B cell (primary cell): Measurements from ENCODE around the gene CLCA1. TPM values are rescaled to one million over a fixed set of nuclear protein-coding genes. Genes with fewer than 3 reads are reported as not detected.

Experiments used
- ATAC-seq: fragments of 200-7000 bp; cut with Tn5 transposase; one replicate; pipeline ENCODE4 v1.10.0; 2021; ENCODE audit warnings: low read depth, mild to moderate bottlenecking, moderate number of reproducible peaks, moderate library complexity
- CTCF ChIA-PET: fragments of 350-600 bp; sonication (Branson Sonifier 250); formaldehyde crosslinking; loops from one replicate; lab custom pipeline; 2021; ENCODE audit warnings: antibody characterized with exemption, inconsistent platforms; lab: Charles Lee
- POLR2A ChIA-PET: fragments of 350-600 bp; sonication (Branson Sonifier 250); formaldehyde crosslinking; loops from one replicate; lab custom pipeline; 2021; ENCODE audit warnings: antibody characterized with exemption; lab: Charles Lee
- DNase-seq: peaks from one replicate; pipeline ENCODE4 v3.0.0; 2013
- H2AFZ ChIP-seq: 2 replicates; pipeline ENCODE4 v1.6.1; 2012; ENCODE audit warnings: mild to moderate bottlenecking, low read depth, low read length; ENCODE audit not compliant: insufficient read depth, poor library complexity, severe bottlenecking
- H3K27ac ChIP-seq, 2 donors: 1 replicate in 1 of 2; 2 replicates in 1 of 2; pipeline ENCODE4 v1.5.1; 2012 to 2013; ENCODE audit warnings: low read length in 2 of 2, mild to moderate bottlenecking in 2 of 2, moderate library complexity in 1 of 2
- H3K27me3 ChIP-seq, 4 experiments: fragments of 200-600 bp in 1 of 4; sonication (generic) in 1 of 4; replicated peaks in 1 of 4; 1 replicate in 2 of 4; 2 replicates in 2 of 4; pipeline versions ENCODE4 v1.6.1 to v1.7.0; 2013 to 2016; ENCODE audit warnings: low read length in 3 of 4, mild to moderate bottlenecking in 2 of 4, mixed read lengths in 1 of 4, moderate library complexity in 1 of 4; ENCODE audit not compliant: insufficient read depth in 4 of 4, control insufficient read depth in 3 of 4; ENCODE audit errors: control extremely low read depth in 1 of 4
- H3K36me3 ChIP-seq, 2 experiments: replicated peaks in 1 of 2; 1 replicate in 1 of 2; 2 replicates in 1 of 2; pipeline versions ENCODE4 v1.6.1 to v1.7.1; 2013; ENCODE audit warnings: low read length in 1 of 2; ENCODE audit not compliant: insufficient read depth in 2 of 2, control insufficient read depth in 1 of 2; ENCODE audit errors: control extremely low read depth in 1 of 2, extremely low read depth in 1 of 2
- H3K4me1 ChIP-seq, 2 donors: fragments of 200-600 bp in 1 of 2; sonication (generic) in 1 of 2; 1 replicate in 1 of 2; 2 replicates in 1 of 2; pipeline versions ENCODE4 v1.5.1 to v1.6.1; 2013 to 2017; ENCODE audit warnings: low read length in 2 of 2; ENCODE audit not compliant: control insufficient read depth in 2 of 2, insufficient read depth in 2 of 2
- H3K4me2 ChIP-seq: replicated peaks from 2 replicates; pipeline ENCODE3; 2012; ENCODE audit warnings: mild to moderate bottlenecking, low read depth, low read length; ENCODE audit not compliant: poor library complexity, severe bottlenecking
- H3K4me3 ChIP-seq, 5 experiments: fragments of 200-600 bp in 1 of 5; sonication (generic) in 1 of 5; 1 replicate in 3 of 5; 2 replicates in 2 of 5; pipeline versions ENCODE4 v1.5.1 to v1.7.0; 2011 to 2016; ENCODE audit warnings: low read length in 4 of 5, mild to moderate bottlenecking in 4 of 5, low read depth in 2 of 5, control low read depth in 1 of 5, moderate library complexity in 1 of 5; ENCODE audit not compliant: insufficient read depth in 1 of 5; ENCODE audit errors: control extremely low read depth in 1 of 5, extremely low read depth in 1 of 5
- H3K79me2 ChIP-seq: fragments of 200-600 bp; sonication (generic); one replicate; pipeline ENCODE4 v1.6.0; 2016; ENCODE audit warnings: low read length; ENCODE audit not compliant: control insufficient read depth, insufficient read depth
- H3K9ac ChIP-seq: fragments of 200-600 bp; sonication (generic); 2 replicates; pipeline ENCODE4 v1.6.1; 2017; ENCODE audit warnings: mild to moderate bottlenecking, low read length, moderate library complexity
- H3K9me3 ChIP-seq, 3 donors: one replicate each; pipeline versions ENCODE4 v1.6.1 to v1.7.1; 2013; ENCODE audit warnings: low read length in 2 of 3; ENCODE audit not compliant: control insufficient read depth in 2 of 3, insufficient read depth in 1 of 3; ENCODE audit errors: control extremely low read depth in 1 of 3
- H4K20me1 ChIP-seq: 2 replicates; pipeline ENCODE4 v1.6.0; 2012; ENCODE audit warnings: mild to moderate bottlenecking, low read length; ENCODE audit not compliant: insufficient read depth, control insufficient read depth, poor library complexity, severe bottlenecking
- H3K27ac Mint-ChIP-seq: one replicate; pipeline ENCODE4 v1.8.0; 2021; ENCODE audit warnings: mixed read lengths
- H3K27me3 Mint-ChIP-seq: one replicate; pipeline ENCODE4 v1.8.0; 2021; ENCODE audit warnings: mixed read lengths
- H3K4me1 Mint-ChIP-seq: one replicate; pipeline ENCODE4 v1.8.0; 2021; ENCODE audit warnings: mixed read lengths
- H3K4me3 Mint-ChIP-seq: one replicate; pipeline ENCODE4 v1.8.0; 2021; ENCODE audit warnings: mixed read lengths
- H3K9me3 Mint-ChIP-seq: one replicate; pipeline ENCODE4 v1.8.0; 2022; ENCODE audit warnings: mixed read lengths; ENCODE audit not compliant: insufficient read depth
- CTCF ChIP-seq: fragments of 200-600 bp; IDR thresholded peaks from one replicate; pipeline ENCODE4 v1.8.0; 2022; ENCODE audit warnings: antibody characterized with exemption, mild to moderate bottlenecking
- EZH2 ChIP-seq: IDR thresholded peaks from 2 replicates; pipeline ENCODE4 v1.6.1; 2012; ENCODE audit warnings: borderline replicate concordance, low read depth, mild to moderate bottlenecking, moderate library complexity, low read length; ENCODE audit not compliant: insufficient read depth, poor library complexity, severe bottlenecking
- WGBS: methylation state at CpG from one replicate; pipeline ENCODE4 v1.1.5; 2013; ENCODE audit warnings: missing lambda C conversion rate; ENCODE audit not compliant: insufficient coverage; 5-methylcytosine and 5-hydroxymethylcytosine counted together
- intact Hi-C: fragments of 100-400 bp; cut with micrococcal nuclease; formaldehyde crosslinking; loops from one replicate; pipeline ENCODE4 v1.10.0; 2022
- polyA plus RNA-seq: library from polyadenylated mRNA; depleted of rRNA; stranded (reverse); fragments of >200 nt; gene quantifications from 2 replicates; pipeline ENCODE4 v1.2.3, GENCODE V29; 2012
- total RNA-seq, 2 donors: library from RNA; stranded (reverse); fragments of 120-200 nt in 1 of 2; gene quantifications; 1 replicate in 1 of 2; 2 replicates in 1 of 2; pipeline versions ENCODE4 v1.2.3 to v1.2.4, GENCODE V29; 2013 to 2022

CLCA1 gene
- total and polyA plus RNA-seq, 2 donors (not counting 1 experiment from before 2014, with no cell fraction given): not detected

- no peak overlapping the region for H3K4me3 Mint-ChIP-seq
- intact Hi-C loops: no loop called here
- no CpG with 5 or more reads among the region's 3 CpGs for WGBS
- ATAC-seq: no peak
- ChIA-PET CTCF (no interaction called here), POLR2A (no interaction called here)
- no peaks in the 10 kb centered on the region for H3K36me3 ChIP-seq
- H3K27ac Mint-ChIP-seq: no peak overlapping the region
- no peak overlapping the region for H3K27ac ChIP-seq
- no peaks in the 10 kb centered on the region for H3K9me3 Mint-ChIP-seq
- no peak for TF ChIP-seq EZH2
- no peak for TF ChIP-seq CTCF
- H3K4me1 ChIP-seq: no peaks in the 10 kb centered on the region
- H3K27me3 Mint-ChIP-seq: peaks cover 6% of the 10 kb centered on the region
- no peak overlapping the region for H3K9ac ChIP-seq
- H3K27me3 ChIP-seq: peaks cover 0 to 2% (median 0%) of the 10 kb centered on the region in 4 experiments
- H4K20me1 ChIP-seq: no peaks in the 10 kb centered on the region
- H3K79me2 ChIP-seq: no peaks in the 10 kb centered on the region
- no peaks in the 10 kb centered on the region for H3K4me1 Mint-ChIP-seq
- no peak overlapping the region for H2AFZ ChIP-seq
- no peak overlapping the region for H3K4me3 ChIP-seq
- H3K9me3 ChIP-seq: no peaks in the 10 kb centered on the region
- no peak overlapping the region for H3K4me2 ChIP-seq
- no peak for DNase-seq
Observed at GRCh38 chr1:86450847-86451246, 17.9 kb upstream of the CLCA1 start.

GRCh38 chr1:86453664-86454063, 15.1 kb upstream of the CLCA1 start:
- ChIA-PET CTCF (interaction anchor here (0.5 to 1.2 kb wide), 2 partner anchors 20 to 148 kb away, joined by 3 to 5 read pairs; no protein-coding TSS in a partner anchor), POLR2A (no interaction called here)
- ATAC-seq (no peak), DNase-seq (no peak)
- Histone ChIP-seq H3K4me3 (no peak overlapping the region), H2AFZ (no peak overlapping the region), H3K79me2 (no peaks in the 10 kb centered on the region), H3K36me3 (no peaks in the 10 kb centered on the region), H3K9me3 (no peaks in the 10 kb centered on the region), H3K27ac (no peak overlapping the region), H3K4me1 (no peaks in the 10 kb centered on the region), H4K20me1 (no peaks in the 10 kb centered on the region), H3K27me3 (peaks cover 0 to 2% (median 0%) of the 10 kb centered on the region in 4 experiments), H3K9ac (no peak overlapping the region), H3K4me2 (no peak overlapping the region)
- TF ChIP-seq EZH2 (no peak), CTCF (no peak)
- intact Hi-C loops: no loop called here
- Mint-ChIP-seq H3K27me3 (peaks cover 22% of the 10 kb centered on the region), H3K4me1 (no peaks in the 10 kb centered on the region), H3K9me3 (no peaks in the 10 kb centered on the region), H3K4me3 (no peak overlapping the region), H3K27ac (no peak overlapping the region)
- WGBS: 100% methylated on average over 1 of the region's 3 CpGs
